Ascending aorta (tissue), 2 donors: ENCODE results near the gene C10orf71. TPM values are rescaled to one million over a fixed set of nuclear protein-coding genes. Genes with fewer than 3 reads are reported as not detected.

Experiments
- DNase-seq, 2 donors: peaks; one replicate each; pipeline ENCODE4 v3.0.0-alpha.2; 2019; ENCODE audit warnings: low spot score in 2 of 2
- H3K27ac ChIP-seq, 2 donors: fragments of 200-600 bp; sonication (generic); one replicate each; pipeline ENCODE4 v1.5.1; 2016 to 2017; ENCODE audit warnings: mild to moderate bottlenecking in 1 of 2
- H3K27me3 ChIP-seq: fragments of 200-600 bp; sonication (generic); one replicate; pipeline ENCODE4 v1.5.1; 2017
- H3K36me3 ChIP-seq, 2 donors: fragments of 200-600 bp; sonication (generic); one replicate each; pipeline ENCODE4 v1.5.1; 2016
- H3K4me1 ChIP-seq, 2 donors: fragments of 200-600 bp; sonication (generic); one replicate each; pipeline ENCODE4 v1.5.1; 2016 to 2017; ENCODE audit warnings: mild to moderate bottlenecking in 1 of 2
- H3K4me3 ChIP-seq, 2 donors: fragments of 200-600 bp; sonication (generic); one replicate each; pipeline ENCODE4 v1.5.1; 2016 to 2017; ENCODE audit warnings: mild to moderate bottlenecking in 1 of 2
- H3K9me3 ChIP-seq, 2 donors: fragments of 200-600 bp; sonication (generic); one replicate each; pipeline ENCODE4 v1.5.1; 2016
- intact Hi-C: fragments of 100-400 bp; cut with DNase I; formaldehyde crosslinking; loops from one replicate; pipeline ENCODE4 v1.15.1; 2023
- total RNA-seq: library from RNA; depleted of rRNA; stranded (reverse); fragments of >200 nt; gene quantifications from one replicate; pipeline ENCODE4 v1.1.0, GENCODE V29; 2016
- TF ChIP-seq, protein P1 (sequence below), 3 experiments: fragments of 200-600 bp in 2 of 3; fragments of 450-650 bp in 1 of 3; sonication (generic) in 2 of 3; IDR thresholded peaks; one replicate each; pipeline ENCODE4 v1.5.1; 2016 to 2019; ENCODE audit warnings: antibody characterized with exemption in 3 of 3, mild to moderate bottlenecking in 1 of 3, moderate library complexity in 1 of 3

Gene C10orf71
- total RNA-seq, 1 donor from 2014 or later: not detected

DNA sequence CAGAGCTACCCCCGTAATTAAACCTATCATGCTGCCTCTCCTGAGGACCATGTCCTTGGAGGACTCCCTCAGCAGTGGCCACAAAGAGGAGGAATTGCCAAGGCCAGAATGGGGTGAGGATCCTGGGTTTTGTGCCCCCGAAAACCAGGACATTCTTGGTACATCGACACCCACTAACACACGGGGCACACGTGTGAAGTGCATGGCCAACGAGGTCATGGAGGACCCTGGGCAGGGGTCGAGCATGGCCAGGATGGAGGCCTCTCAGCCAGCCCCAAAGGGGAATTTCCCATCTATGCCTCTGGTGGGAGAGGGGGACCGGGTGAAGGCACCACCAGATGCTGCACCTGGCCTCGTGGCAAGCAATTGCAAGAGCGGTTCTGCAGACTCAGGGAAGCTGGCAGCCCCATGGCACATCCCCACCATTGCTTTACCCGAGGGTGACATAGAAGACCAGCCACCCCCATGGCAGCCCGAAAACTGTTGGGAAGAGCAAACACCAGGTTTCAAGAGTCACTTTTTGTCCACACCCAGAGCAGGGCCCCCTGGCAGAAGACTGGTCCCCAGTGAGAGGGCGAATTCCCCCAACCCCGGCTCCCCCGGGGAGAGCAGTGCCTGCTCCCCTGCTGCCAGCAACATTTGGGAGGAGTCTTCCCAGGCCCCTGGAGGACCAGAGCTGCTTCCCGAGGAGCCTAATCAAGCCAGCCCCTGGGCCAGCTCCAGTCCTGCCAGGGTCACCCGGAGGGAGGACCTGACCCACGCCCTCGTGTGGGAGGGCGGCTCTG is 26.4 kb downstream of the C10orf71 start:
- DNase-seq: no peak
- intact Hi-C loops: no loop called here
- no peaks in the 10 kb centered on the region for H3K36me3 ChIP-seq
- H3K9me3 ChIP-seq: no peaks in the 10 kb centered on the region
- TF ChIP-seq, protein P1, sequence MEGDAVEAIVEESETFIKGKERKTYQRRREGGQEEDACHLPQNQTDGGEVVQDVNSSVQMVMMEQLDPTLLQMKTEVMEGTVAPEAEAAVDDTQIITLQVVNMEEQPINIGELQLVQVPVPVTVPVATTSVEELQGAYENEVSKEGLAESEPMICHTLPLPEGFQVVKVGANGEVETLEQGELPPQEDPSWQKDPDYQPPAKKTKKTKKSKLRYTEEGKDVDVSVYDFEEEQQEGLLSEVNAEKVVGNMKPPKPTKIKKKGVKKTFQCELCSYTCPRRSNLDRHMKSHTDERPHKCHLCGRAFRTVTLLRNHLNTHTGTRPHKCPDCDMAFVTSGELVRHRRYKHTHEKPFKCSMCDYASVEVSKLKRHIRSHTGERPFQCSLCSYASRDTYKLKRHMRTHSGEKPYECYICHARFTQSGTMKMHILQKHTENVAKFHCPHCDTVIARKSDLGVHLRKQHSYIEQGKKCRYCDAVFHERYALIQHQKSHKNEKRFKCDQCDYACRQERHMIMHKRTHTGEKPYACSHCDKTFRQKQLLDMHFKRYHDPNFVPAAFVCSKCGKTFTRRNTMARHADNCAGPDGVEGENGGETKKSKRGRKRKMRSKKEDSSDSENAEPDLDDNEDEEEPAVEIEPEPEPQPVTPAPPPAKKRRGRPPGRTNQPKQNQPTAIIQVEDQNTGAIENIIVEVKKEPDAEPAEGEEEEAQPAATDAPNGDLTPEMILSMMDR (IDR thresholded peaks at IDR 0.05): no peak
- H3K27ac ChIP-seq: no peak overlapping the region
- no peaks in the 10 kb centered on the region for H3K27me3 ChIP-seq
- H3K4me3 ChIP-seq: no peak overlapping the region
- no peaks in the 10 kb centered on the region for H3K4me1 ChIP-seq

DNA sequence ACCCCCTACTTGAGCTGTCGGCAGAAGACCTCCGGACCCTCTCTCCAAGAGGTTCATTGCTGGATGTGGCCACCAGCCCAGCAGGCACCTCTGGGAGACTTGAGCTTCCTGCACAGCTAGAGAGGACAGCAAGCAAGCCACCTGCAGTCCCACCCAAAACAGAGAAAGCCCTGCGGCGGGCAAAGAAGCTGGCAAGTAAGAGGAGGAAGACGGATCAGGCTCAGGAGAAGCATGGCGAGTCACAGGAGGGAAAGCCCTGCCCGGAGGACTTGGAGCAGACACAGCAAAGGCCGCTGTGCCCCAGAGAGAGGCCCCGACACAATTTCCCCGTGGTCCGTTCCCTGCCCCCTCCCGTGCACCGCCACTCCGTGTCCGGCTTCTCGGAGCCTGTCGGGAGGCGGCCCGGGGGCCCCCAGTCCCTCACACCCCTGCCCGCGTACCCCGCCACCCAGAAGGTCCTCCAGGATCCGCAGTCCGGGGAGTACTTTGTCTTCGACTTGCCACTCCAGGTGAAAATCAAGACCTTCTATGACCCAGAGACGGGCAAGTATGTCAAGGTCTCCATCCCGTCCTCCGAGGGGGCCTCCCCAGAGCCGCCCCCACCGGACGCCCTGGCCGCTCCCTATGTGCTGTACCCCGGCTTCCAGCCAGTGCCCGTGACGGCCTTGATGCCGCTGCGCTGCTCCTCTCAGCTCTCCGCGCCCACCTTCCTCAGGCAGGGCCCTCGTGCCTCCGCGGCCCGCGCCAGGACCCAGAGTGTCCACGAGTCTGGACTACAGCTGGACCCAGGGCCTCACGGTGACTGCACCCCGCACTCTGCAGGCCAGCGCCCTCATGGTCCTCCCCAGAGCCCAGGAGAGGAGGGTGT is 27.2 kb downstream of the C10orf71 start:
- no peak for DNase-seq
- Histone ChIP-seq H3K4me1 (no peaks in the 10 kb centered on the region), H3K36me3 (no peaks in the 10 kb centered on the region)

DNA sequence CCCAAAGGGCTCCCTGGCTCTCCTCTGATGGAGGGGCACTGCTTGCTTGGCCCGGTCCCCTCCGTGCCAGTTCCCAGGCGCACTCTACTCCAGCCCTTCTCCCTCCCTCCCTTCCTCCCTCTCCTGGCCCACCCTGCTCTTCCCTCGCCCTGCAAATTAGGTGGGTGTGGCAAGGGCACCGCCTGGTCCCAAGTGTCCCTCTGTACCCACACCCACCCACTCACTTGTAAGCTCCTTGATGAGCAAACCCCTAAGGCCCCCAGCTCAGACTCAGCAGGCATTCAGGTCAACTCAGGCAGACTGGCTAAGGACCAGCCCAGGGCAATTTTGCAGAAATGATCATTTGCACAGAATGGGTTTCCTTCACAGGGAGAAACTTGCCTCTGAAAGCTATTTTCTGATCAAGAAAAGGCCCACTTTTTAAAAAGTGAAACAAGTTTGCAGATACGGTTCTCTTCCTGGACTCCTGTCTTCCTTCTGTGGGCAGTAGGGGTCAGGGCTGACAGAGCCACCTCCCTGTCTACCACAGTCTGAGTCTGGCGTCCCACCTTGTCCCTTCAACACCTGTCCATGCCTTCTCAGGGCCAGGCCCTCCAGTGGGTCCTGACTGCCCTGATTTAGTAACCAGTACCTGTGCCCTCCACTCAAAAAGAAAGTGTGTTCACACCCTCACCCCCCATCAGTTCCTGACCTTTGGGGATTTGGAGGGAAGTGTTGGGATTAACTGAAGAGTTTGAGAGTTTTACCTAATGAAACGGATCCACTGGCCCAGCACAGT is 28.3 kb downstream of the C10orf71 start:
- no peak for DNase-seq

More for the DNA sequence above, 27.2 kb downstream of the C10orf71 start:
- no peaks in the 10 kb centered on the region for H3K9me3 ChIP-seq
- no peak overlapping the region for H3K27ac ChIP-seq
- no peaks in the 10 kb centered on the region for H3K27me3 ChIP-seq
- TF ChIP-seq, protein P1 (IDR thresholded peaks at IDR 0.05): no peak
- H3K4me3 ChIP-seq: no peak overlapping the region
- intact Hi-C loops: no loop called here

GRCh38 chr10:49328401-49329145 is 29.6 kb downstream of the C10orf71 start:
- Histone ChIP-seq H3K9me3 (no peaks in the 10 kb centered on the region), H3K27ac (no peak overlapping the region), H3K4me1 (no peaks in the 10 kb centered on the region), H3K4me3 (no peak overlapping the region), H3K27me3 (no peaks in the 10 kb centered on the region), H3K36me3 (no peaks in the 10 kb centered on the region)
- intact Hi-C loops: no loop called here
- DNase-seq: no peak
- TF ChIP-seq, protein P1 (IDR thresholded peaks at IDR 0.05): no peak

More for the DNA sequence above, 28.3 kb downstream of the C10orf71 start:
- Histone ChIP-seq H3K9me3 (no peaks in the 10 kb centered on the region), H3K27me3 (no peaks in the 10 kb centered on the region), H3K4me3 (no peak overlapping the region), H3K27ac (no peak overlapping the region), H3K4me1 (no peaks in the 10 kb centered on the region), H3K36me3 (no peaks in the 10 kb centered on the region)
- TF ChIP-seq, protein P1 (IDR thresholded peaks at IDR 0.05): no peak
- intact Hi-C loops: no loop called here

- Histone ChIP-seq H3K4me3 (no peak overlapping the region), H3K36me3 (no peaks in the 10 kb centered on the region), H3K27me3 (no peaks in the 10 kb centered on the region), H3K27ac (no peak overlapping the region), H3K4me1 (no peaks in the 10 kb centered on the region), H3K9me3 (no peaks in the 10 kb centered on the region)
- no peak for DNase-seq
- intact Hi-C loops: no loop called here
- TF ChIP-seq, protein P1 (IDR thresholded peaks at IDR 0.05): no peak
Observed at GRCh38 chr10:49329146-49329505, 30.2 kb downstream of the C10orf71 start.
